GM12865 (cell line): ENCODE data around the gene PDE10A.

Source experiments
- DNase-seq: peaks from one replicate; pipeline ENCODE4 v3.0.0; 2010; ENCODE audit warnings: low read depth
- H3K4me3 ChIP-seq: 2 replicates; pipeline ENCODE4 v1.5.1; 2011; ENCODE audit warnings: mild to moderate bottlenecking, low read depth, low read length, control low read depth
- TF ChIP-seq, protein P1 (sequence below): IDR thresholded peaks from 2 replicates; pipeline ENCODE4 v1.5.1; 2011; ENCODE audit warnings: low read length, control low read depth, low read depth, inconsistent platforms; ENCODE audit not compliant: insufficient read depth; ENCODE audit errors: missing control alignments

PDE10A gene

DNA sequence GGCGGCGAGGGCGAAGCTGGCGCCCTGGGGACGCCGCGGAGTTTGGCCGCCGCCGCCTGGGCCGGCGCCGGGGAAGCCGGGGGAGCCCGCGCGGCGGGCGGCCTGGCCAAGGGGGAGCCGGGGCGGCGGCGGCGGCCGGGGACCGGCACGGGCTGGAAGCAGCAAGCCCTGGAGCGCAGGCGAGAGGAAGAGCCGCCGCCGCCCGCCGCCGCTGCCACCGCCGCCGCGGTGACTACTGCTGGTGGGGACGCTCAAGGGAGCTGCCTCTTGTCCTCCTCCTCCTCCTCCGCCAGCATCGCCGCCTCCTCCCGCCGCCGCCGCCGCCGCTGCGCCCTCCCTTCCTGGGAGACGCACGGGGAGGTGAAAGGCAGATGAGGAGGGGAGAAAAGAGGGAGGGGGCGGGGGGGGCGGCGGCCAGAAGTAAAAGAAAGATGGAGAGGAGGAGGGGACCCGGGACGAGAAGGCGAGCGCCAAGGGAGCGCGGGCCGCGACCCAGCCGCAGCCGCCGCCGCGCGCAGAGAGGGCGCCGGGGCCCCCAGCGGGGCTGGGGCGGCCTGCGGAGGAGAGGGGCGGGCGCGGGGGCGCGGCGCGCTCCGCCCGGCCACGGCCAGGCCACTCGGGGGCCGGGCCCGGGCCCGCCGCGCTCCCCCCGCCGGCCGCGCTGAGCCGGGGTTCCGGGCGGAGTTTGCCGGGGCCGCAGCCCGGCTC is 846 bp downstream of the PDE10A start:
- no peak for DNase-seq
- H3K4me3 ChIP-seq = no peak overlapping the region
- TF ChIP-seq, protein P1, sequence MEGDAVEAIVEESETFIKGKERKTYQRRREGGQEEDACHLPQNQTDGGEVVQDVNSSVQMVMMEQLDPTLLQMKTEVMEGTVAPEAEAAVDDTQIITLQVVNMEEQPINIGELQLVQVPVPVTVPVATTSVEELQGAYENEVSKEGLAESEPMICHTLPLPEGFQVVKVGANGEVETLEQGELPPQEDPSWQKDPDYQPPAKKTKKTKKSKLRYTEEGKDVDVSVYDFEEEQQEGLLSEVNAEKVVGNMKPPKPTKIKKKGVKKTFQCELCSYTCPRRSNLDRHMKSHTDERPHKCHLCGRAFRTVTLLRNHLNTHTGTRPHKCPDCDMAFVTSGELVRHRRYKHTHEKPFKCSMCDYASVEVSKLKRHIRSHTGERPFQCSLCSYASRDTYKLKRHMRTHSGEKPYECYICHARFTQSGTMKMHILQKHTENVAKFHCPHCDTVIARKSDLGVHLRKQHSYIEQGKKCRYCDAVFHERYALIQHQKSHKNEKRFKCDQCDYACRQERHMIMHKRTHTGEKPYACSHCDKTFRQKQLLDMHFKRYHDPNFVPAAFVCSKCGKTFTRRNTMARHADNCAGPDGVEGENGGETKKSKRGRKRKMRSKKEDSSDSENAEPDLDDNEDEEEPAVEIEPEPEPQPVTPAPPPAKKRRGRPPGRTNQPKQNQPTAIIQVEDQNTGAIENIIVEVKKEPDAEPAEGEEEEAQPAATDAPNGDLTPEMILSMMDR = no peak

DNA sequence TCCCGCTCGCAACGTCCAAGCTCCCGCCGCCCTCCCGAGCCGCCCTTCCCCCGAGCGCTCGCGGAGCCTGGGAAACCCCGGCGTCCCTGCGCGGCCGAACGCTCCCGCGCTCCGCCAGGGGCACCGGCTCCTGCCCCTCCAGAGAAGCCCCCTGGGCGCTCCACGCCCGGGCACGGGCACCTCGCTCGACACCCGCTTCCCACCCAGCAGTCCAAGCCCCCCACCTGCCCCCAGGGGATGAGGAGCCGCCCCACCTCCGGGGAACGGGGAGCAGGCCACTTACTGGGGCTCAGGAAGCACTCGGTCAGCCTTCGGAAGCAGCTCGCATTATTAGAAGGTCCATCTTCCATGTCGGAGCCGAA is 1.4 kb downstream of the PDE10A start:
- no peak overlapping the region for H3K4me3 ChIP-seq
- TF ChIP-seq, protein P1 = no peak
- DNase-seq = no peak

DNA sequence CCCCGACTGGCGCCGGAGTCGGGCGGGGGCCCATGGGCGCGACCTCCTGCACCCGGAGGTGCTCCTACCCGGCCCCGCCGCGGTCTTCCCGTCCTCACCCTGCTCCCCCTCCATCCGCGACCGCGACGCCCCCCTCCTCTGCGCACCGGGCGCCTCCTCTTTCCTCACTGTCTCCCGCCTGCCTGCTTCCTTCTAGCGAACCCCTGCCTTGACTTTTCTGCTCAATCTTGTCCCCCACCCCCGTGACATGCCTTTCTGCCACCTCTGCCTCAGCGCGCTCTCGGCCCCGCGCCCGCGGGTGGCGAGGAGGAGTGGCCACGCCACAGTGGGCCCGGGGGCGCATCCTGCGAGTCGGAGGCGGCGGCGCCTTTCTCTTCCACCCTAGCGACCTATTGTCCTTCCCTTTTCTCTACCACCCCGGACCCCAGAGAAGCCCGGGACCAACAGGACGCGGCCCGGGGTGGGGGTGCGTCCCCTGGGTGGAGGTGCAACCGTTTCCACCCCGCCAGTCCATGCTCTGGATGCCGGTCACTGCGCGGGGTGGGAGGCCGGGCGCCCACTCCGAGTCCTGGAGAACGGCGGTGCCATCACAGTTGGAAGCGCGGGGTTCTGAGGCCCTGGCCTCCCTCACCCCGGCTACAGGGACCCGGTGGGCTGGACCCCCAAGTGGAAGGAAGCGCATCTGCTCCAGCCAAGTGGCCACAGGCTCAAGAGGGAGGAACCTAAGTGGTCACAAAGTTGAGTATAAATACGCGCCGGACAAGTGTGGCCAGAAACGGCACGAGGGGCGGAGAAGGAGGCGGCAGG is 2.0 kb downstream of the PDE10A start:
- TF ChIP-seq, protein P1 = no peak
- no peak for DNase-seq
- H3K4me3 ChIP-seq = no peak overlapping the region

DNA sequence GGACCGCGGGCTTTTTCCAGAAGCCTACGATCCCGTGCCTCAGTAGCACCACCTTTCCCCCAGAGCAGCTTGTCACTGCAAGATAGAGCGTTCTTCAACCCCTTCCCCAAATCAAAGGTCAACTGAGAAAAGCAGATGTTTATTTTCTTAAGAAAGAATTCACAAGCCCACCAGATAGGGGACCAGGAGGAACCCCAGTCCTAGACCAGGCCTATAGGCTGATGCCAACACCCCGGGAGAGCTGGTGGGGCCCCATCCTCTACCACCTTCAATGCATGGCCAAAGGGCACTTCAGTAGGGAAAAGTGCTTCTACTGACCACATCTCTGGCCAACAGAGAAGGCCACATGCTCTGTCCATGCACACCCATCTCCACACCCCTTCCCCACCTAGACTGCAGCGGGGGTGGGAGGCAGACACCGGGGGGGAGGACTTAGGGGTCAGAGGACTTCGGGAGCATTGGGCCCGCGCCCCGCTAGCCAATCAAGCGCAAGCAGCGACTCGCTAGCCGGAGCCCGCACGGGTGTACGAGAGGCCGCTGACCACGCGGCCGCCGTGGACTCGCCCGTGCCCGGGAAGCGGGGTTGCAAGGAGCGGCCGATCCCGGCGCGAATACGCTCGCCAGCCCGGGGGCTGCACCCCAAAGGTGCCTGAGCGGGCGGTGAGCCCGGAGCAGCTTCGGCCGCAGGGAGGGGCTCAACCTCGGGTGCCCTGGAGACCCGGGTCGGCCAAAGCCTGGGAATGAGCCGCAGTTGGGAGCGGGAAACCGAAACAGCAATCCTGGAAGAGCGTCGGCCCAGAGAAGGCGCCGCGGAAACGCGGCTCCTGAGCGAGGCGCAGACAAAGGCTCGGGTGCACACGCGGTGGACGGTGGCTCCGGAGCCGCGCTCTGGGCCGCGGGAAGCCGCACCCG is 2.8 kb downstream of the PDE10A start:
- TF ChIP-seq, protein P1 = no peak
- H3K4me3 ChIP-seq = no peak overlapping the region
- no peak for DNase-seq

DNA sequence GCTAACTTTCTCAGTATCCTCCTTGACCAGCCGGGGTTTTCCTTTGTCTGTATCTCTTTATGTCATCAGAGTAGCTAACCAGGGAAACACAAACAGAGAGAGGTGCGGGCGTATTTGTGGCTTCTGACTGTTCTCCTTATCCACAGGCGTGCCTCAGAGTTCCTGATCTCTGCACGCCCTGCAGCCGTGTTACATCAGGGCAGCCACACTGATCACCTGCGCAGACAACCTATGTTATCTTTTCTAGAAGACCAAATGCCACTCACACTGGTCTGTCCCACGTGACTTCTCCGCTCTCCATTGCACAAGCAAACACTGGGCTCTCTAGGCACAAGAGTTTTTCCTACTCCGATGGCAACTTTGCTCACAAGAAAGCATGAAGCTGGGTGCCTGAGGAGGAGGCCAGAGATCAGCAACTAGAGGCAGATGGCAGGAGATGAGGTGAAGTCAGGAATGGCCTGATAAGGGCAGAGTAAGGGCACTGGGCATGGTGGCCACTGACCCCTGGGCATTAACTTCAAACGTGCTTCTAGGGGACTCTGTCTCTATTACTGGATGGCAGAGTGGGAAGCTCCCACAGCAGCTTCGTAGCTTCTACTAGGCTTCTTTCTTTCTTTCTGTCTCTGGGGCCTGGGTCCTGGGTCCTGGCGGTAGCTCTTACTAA is 4.5 kb downstream of the PDE10A start:
- TF ChIP-seq, protein P1 = no peak
- no peak overlapping the region for H3K4me3 ChIP-seq
- no peak for DNase-seq

DNA sequence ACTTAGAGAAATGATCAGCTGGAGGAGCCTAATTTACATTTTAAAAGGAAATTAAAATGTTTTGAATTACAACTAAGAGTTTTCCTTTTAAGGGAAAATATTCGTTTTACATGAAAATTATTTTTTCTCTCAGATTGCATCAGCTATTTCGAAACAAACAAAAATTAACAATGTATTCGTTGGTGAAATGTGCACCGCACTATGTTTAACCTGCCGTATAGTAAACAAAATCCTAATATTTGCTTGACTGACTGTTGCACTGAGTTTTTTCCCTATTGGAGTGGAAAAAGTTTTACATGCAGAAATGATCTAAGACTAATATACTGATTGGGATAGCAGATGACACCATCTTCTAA is 5.7 kb downstream of the PDE10A start:
- no peak overlapping the region for H3K4me3 ChIP-seq
- DNase-seq = no peak
- TF ChIP-seq, protein P1 = no peak
